H7 (cell line): ENCODE measurements around the gene RUNX1. TPM values are rescaled to one million over a fixed set of nuclear protein-coding genes. Genes with fewer than 3 reads are reported as not detected.

ENCODE experiments used
- DNase-seq: peaks from one replicate; pipeline ENCODE4 v3.0.0; 2012
- H3K27me3 ChIP-seq: 2 replicates; pipeline ENCODE4 v1.6.0; 2011; ENCODE audit warnings: mild to moderate bottlenecking, low read length; ENCODE audit not compliant: control insufficient read depth, insufficient read depth
- H3K36me3 ChIP-seq: replicated peaks from 2 replicates; pipeline ENCODE4 v1.5.1; 2011; ENCODE audit warnings: low read length; ENCODE audit not compliant: control insufficient read depth, insufficient read depth
- H3K4me3 ChIP-seq: 2 replicates; pipeline ENCODE4 v1.5.1; 2011; ENCODE audit warnings: low read depth, mild to moderate bottlenecking, control low read depth, low read length, moderate library complexity; ENCODE audit not compliant: insufficient read depth
- total RNA-seq: library from RNA; depleted of rRNA; stranded (reverse); fragments of >200 nt; shearing (Covaris generic); gene quantifications from 2 replicates; pipeline ENCODE4 v1.2.3, GENCODE V29; 2014

Gene RUNX1
- total RNA-seq, 1 experiment from 2014 or later, result 0.48 TPM

GRCh38 chr21:34827445-34828235 lies 221.5 kb downstream of the RUNX1 start:
- H3K27me3 ChIP-seq, result no peaks in the 10 kb centered on the region
- no peak for DNase-seq
- H3K36me3 ChIP-seq, result no peaks in the 10 kb centered on the region
- H3K4me3 ChIP-seq, result no peak overlapping the region

- no peak for DNase-seq
These were observed 222.3 kb downstream of the RUNX1 start for GRCh38 chr21:34826836-34827235.

GRCh38 chr21:34825948-34826548 lies 223.1 kb downstream of the RUNX1 start:
- H3K4me3 ChIP-seq, result no peak overlapping the region
- no peak for DNase-seq
- no peaks in the 10 kb centered on the region for H3K36me3 ChIP-seq
- no peaks in the 10 kb centered on the region for H3K27me3 ChIP-seq

More at GRCh38 chr21:34826836-34827235, 222.3 kb downstream of the RUNX1 start:
- Histone ChIP-seq H3K27me3 (no peaks in the 10 kb centered on the region), H3K36me3 (no peaks in the 10 kb centered on the region), H3K4me3 (no peak overlapping the region)

GRCh38 chr21:34825101-34825500 lies 224.0 kb downstream of the RUNX1 start:
- H3K27me3 ChIP-seq, result no peaks in the 10 kb centered on the region
- H3K4me3 ChIP-seq, result no peak overlapping the region
- H3K36me3 ChIP-seq, result no peaks in the 10 kb centered on the region
- no peak for DNase-seq

GRCh38 chr21:34824314-34824713 lies 224.8 kb downstream of the RUNX1 start:
- DNase-seq, result peak; percentile 47
- H3K36me3 ChIP-seq, result no peaks in the 10 kb centered on the region
- no peaks in the 10 kb centered on the region for H3K27me3 ChIP-seq
- H3K4me3 ChIP-seq, result no peak overlapping the region

- DNase-seq, result no peak
- H3K27me3 ChIP-seq, result no peaks in the 10 kb centered on the region
- H3K36me3 ChIP-seq, result no peaks in the 10 kb centered on the region
- no peak overlapping the region for H3K4me3 ChIP-seq
These were observed 226.2 kb downstream of the RUNX1 start for GRCh38 chr21:34822942-34823341.

GRCh38 chr21:34822168-34822567 lies 226.9 kb downstream of the RUNX1 start:
- Histone ChIP-seq H3K27me3 (no peaks in the 10 kb centered on the region), H3K36me3 (no peaks in the 10 kb centered on the region), H3K4me3 (no peak overlapping the region)
- no peak for DNase-seq

- Histone ChIP-seq H3K36me3 (no peaks in the 10 kb centered on the region), H3K27me3 (no peaks in the 10 kb centered on the region), H3K4me3 (no peak overlapping the region)
- DNase-seq, result no peak
These were observed 227.4 kb downstream of the RUNX1 start for GRCh38 chr21:34821717-34822116.

GRCh38 chr21:34820051-34820450 lies 229.1 kb downstream of the RUNX1 start:
- peak; percentile 66 for DNase-seq
- Histone ChIP-seq H3K4me3 (no peak overlapping the region), H3K27me3 (no peaks in the 10 kb centered on the region), H3K36me3 (no peaks in the 10 kb centered on the region)

- Histone ChIP-seq H3K27me3 (no peaks in the 10 kb centered on the region), H3K4me3 (no peak overlapping the region), H3K36me3 (no peaks in the 10 kb centered on the region)
- no peak for DNase-seq
These were observed 229.6 kb downstream of the RUNX1 start for GRCh38 chr21:34819357-34819999.

- no peaks in the 10 kb centered on the region for H3K36me3 ChIP-seq
- no peaks in the 10 kb centered on the region for H3K27me3 ChIP-seq
- no peak overlapping the region for H3K4me3 ChIP-seq
- no peak for DNase-seq
These were observed 230.4 kb downstream of the RUNX1 start for GRCh38 chr21:34818662-34819158.

- H3K36me3 ChIP-seq, result no peaks in the 10 kb centered on the region
- no peak overlapping the region for H3K4me3 ChIP-seq
- DNase-seq, result no peak
- H3K27me3 ChIP-seq, result no peaks in the 10 kb centered on the region
These were observed 231.1 kb downstream of the RUNX1 start for GRCh38 chr21:34817821-34818661.

GRCh38 chr21:34815831-34816705 lies 233.0 kb downstream of the RUNX1 start:
- H3K36me3 ChIP-seq, result no peaks in the 10 kb centered on the region
- H3K4me3 ChIP-seq, result no peak overlapping the region
- H3K27me3 ChIP-seq, result no peaks in the 10 kb centered on the region
- no peak for DNase-seq
